Camera-type eye (tissue), 1 donor: Measurements from ENCODE around the gene GPR4. TPM values are rescaled to one million over a fixed set of nuclear protein-coding genes. Genes with fewer than 3 reads are reported as not detected.

Experiments
- total RNA-seq: library from RNA; depleted of rRNA; stranded (reverse); fragments of >200 nt; gene quantifications from one replicate; pipeline ENCODE4 v1.2.3, GENCODE V29; 2014

Gene GPR4
- 0.71 TPM for total RNA-seq

GRCh38 chr19:45601524-45602374 lies at the start of gene GPR4:
GPR4 (minus strand) TSS chr19:45602212; CDS start chr19:45591866, 10,346 bp downstream.

GRCh38 chr19:45638930-45639729 lies 37.1 kb upstream of the GPR4 start, which contains the start of gene EML2:
EML2 (minus strand) TSS chr19:45639397; CDS start chr19:45639376, 21 bp downstream.

DNA sequence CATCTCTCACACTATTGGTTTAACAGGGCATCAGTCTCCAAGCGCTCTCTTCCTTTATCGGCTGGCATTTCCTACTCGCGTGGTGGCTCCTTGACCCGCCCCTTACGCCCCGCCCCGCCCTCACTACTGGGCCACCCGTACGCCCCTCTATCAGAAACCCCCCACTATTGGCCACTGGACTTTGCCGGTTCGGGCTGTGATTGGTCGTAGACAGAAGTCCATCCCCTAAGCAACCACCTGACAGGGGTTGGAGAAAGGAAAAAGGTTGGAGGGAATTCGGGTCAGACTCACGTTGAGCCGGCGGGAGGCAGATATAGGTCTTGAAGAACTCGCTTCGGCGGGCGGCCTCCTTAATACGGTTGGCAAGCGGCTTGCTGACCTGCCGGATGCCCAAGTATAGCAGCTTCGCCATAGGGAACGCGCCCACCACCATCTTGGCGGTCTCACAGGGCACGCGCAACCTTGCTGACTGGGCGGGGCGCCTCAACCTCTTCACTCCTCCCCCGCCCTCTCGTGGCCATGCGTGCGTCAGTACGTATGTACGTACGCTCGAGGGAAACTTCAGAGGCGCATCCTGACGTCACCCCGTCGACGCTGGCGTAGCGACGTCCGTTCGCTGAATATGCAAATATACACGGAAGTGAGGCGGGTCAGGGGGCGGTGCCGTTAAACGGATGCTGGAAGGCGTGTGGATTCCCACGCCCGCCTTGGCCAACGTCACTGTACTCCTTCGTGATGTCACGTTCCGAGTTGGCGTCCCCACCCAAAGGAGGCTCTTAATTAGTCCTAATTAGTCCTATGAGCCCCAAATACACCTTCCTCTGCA lies 17.5 kb downstream of the GPR4 start, which contains the start of gene OPA3:
Gene OPA3 (minus strand): TSS at position 471 of the 826 bp plus-strand sequence. CDS start 38 bp downstream, at position 433.

Other genes starting within 250 kb of the GPR4 start
- gene ERCC2, start 231.6 kb downstream of the GPR4 start, total RNA-seq, result 19.9 TPM
- 6.9 TPM for gene PPP1R13L, start 197.1 kb downstream of the GPR4 start, total RNA-seq
- 5.7 TPM for gene POLR1G, start 195.6 kb downstream of the GPR4 start, total RNA-seq
- gene ERCC1, start 178.3 kb downstream of the GPR4 start, total RNA-seq, result 74.1 TPM
- gene FOSB, start 134.2 kb downstream of the GPR4 start, total RNA-seq, result 11.5 TPM
- gene RTN2, start 105.2 kb downstream of the GPR4 start, total RNA-seq, result 29.7 TPM
- 2.1 TPM for gene PPM1N, start 103.8 kb downstream of the GPR4 start, total RNA-seq
- gene VASP, start 94.7 kb downstream of the GPR4 start, total RNA-seq, result 35.2 TPM
- 4.4 TPM for gene OPA3, start 17.4 kb downstream of the GPR4 start, total RNA-seq
- 17.7 TPM for gene EML2, start 37.2 kb upstream of the GPR4 start, total RNA-seq
- gene GIPR, start 66.0 kb upstream of the GPR4 start, total RNA-seq, result 0.11 TPM
- 71.1 TPM for gene SNRPD2, start 89.7 kb upstream of the GPR4 start, total RNA-seq
- gene QPCTL, start 90.5 kb upstream of the GPR4 start, total RNA-seq, result 8.2 TPM
- 12.4 TPM for gene FBXO46, start 128.7 kb upstream of the GPR4 start, total RNA-seq
- gene MEIOSIN, start 131.2 kb upstream of the GPR4 start, total RNA-seq, result not detected
- 14.7 TPM for gene SIX5, start 167.0 kb upstream of the GPR4 start, total RNA-seq
- gene DMPK, start 180.3 kb upstream of the GPR4 start, total RNA-seq, result 61.5 TPM
- 49.6 TPM for gene DMWD, start 190.6 kb upstream of the GPR4 start, total RNA-seq
- gene RSPH6A, start 213.1 kb upstream of the GPR4 start, total RNA-seq, result 0.22 TPM